GM12878 (cell line): ENCODE data around the gene ELAPOR2. TPM values are rescaled to one million over a fixed set of nuclear protein-coding genes. Genes with fewer than 3 reads are reported as not detected.

Experiments
- ATAC-seq: fragments of 200-7000 bp; cut with Tn5 transposase; 3 replicates; pipeline ENCODE4 v1.9.1; 2020; ENCODE audit warnings: mild to moderate bottlenecking, moderate library complexity
- BruUV-seq: library from RNA; stranded (reverse); fragments of 400-500 nt; replicated peaks from 2 replicates; lab custom pipeline; 2021; lab: Mats Ljungman, UMichigan
- CTCF ChIA-PET: fragments of 300-600 bp; sonication (Branson Sonifier 250); formaldehyde crosslinking; extraction: SDS; loops from one replicate; lab custom pipeline; 2021; ENCODE audit warnings: inconsistent platforms; lab: Yijun Ruan, JAX
- POLR2A ChIA-PET: fragments of 350-600 bp; formaldehyde crosslinking; extraction: SDS; loops from one replicate; lab custom pipeline; 2021; ENCODE audit warnings: inconsistent platforms; lab: Charles Lee
- RAD21 ChIA-PET: fragments of 300-600 bp; sonication (Branson Sonifier 250); formaldehyde crosslinking; loops from one replicate; lab custom pipeline; 2023; ENCODE audit warnings: antibody characterized with exemption; ENCODE audit not compliant: unreplicated experiment; lab: Charles Lee
- SMC1A ChIA-PET: fragments of 300-600 bp; sonication (Branson Sonifier 250); formaldehyde crosslinking; loops from one replicate; lab custom pipeline; 2023; ENCODE audit not compliant: unreplicated experiment, uncharacterized antibody; lab: Charles Lee
- DNase-seq: peaks from one replicate; pipeline ENCODE4 v3.0.0-alpha.2; 2011; ENCODE audit warnings: low read depth, low spot score
- FAIRE-seq: peaks from 3 replicates; lab custom pipeline; 2011; peaks lifted over from hg19 to GRCh38; lab: Jason Lieb, UNC
- H2AFZ ChIP-seq: 2 replicates; pipeline ENCODE4 v1.6.0; 2011; ENCODE audit warnings: low read depth, low read length, control low read depth; ENCODE audit not compliant: control insufficient read depth
- H3K27ac ChIP-seq: 2 replicates; pipeline ENCODE4 v1.5.1; 2011; ENCODE audit warnings: control low read depth; ENCODE audit not compliant: control insufficient read depth, insufficient read depth
- H3K27me3 ChIP-seq, 2 experiments: replicated peaks in 1 of 2; 2 replicates each; pipeline versions ENCODE4 v1.6.0 to v1.6.1; 2011; ENCODE audit warnings: low read length in 1 of 2; ENCODE audit not compliant: control insufficient read depth in 2 of 2, insufficient read depth in 2 of 2
- H3K36me3 ChIP-seq, 2 experiments: 2 replicates each; pipeline ENCODE4 v1.5.1; 2011; ENCODE audit warnings: low read length in 1 of 2; ENCODE audit not compliant: control insufficient read depth in 2 of 2, insufficient read depth in 2 of 2
- H3K4me1 ChIP-seq: 2 replicates; pipeline ENCODE4 v1.6.1; 2011; ENCODE audit warnings: mild to moderate bottlenecking, low read length, moderate library complexity, mixed read lengths; ENCODE audit not compliant: control insufficient read depth, insufficient read depth
- H3K4me2 ChIP-seq: 2 replicates; pipeline ENCODE4 v1.6.0; 2011; ENCODE audit warnings: control low read depth; ENCODE audit not compliant: control insufficient read depth, insufficient read depth
- H3K4me3 ChIP-seq: fragments of 200-600 bp; sonication (generic); 2 replicates; pipeline ENCODE4 v1.5.1; 2016
- H3K79me2 ChIP-seq: 2 replicates; pipeline ENCODE4 v1.6.0; 2011; ENCODE audit warnings: low read length; ENCODE audit not compliant: control insufficient read depth, insufficient read depth
- H3K9ac ChIP-seq: 2 replicates; pipeline ENCODE4 v1.8.0; 2011; ENCODE audit warnings: low read length, control low read depth, mixed read lengths; ENCODE audit not compliant: control insufficient read depth, insufficient read depth
- H3K9me3 ChIP-seq: replicated peaks from 3 replicates; pipeline ENCODE4 v1.5.1; 2011; ENCODE audit warnings: mild to moderate bottlenecking, low read length; ENCODE audit not compliant: control insufficient read depth, insufficient read depth
- H4K20me1 ChIP-seq: 2 replicates; pipeline ENCODE4 v1.6.0; 2011; ENCODE audit not compliant: control insufficient read depth, insufficient read depth
- CREB1 ChIP-seq: IDR thresholded peaks from 2 replicates; pipeline ENCODE4 v1.6.1; 2012; ENCODE audit warnings: low read depth, mild to moderate bottlenecking, inconsistent platforms
- CREM ChIP-seq: IDR thresholded peaks from 2 replicates; pipeline ENCODE4 v1.6.1; 2014; ENCODE audit warnings: antibody characterized with exemption, low read depth
- EED ChIP-seq: sonication (generic); IDR thresholded peaks from 2 replicates; pipeline ENCODE4 v1.6.1; 2016; ENCODE audit warnings: antibody characterized with exemption, low read depth
- EGR1 ChIP-seq, 2 experiments: IDR thresholded peaks; 1 replicate in 1 of 2; 2 replicates in 1 of 2; pipeline ENCODE4 v1.6.1; 2011 to 2012; ENCODE audit warnings: low read depth in 2 of 2, low read length in 2 of 2, borderline replicate concordance in 1 of 2, mild to moderate bottlenecking in 1 of 2, moderate library complexity in 1 of 2
- KDM1A ChIP-seq: fragments of 200-600 bp; sonication (generic); IDR thresholded peaks from 2 replicates; pipeline ENCODE4 v1.6.1; 2016; ENCODE audit warnings: borderline replicate concordance
- NFXL1 ChIP-seq: fragments of 450-650 bp; IDR thresholded peaks from 2 replicates; pipeline ENCODE4 v1.6.1; 2017; ENCODE audit warnings: antibody characterized with exemption, mild to moderate bottlenecking, borderline replicate concordance
- PML ChIP-seq: IDR thresholded peaks from 2 replicates; pipeline ENCODE4 v1.6.1; 2012; ENCODE audit warnings: low read length, inconsistent platforms
- RAD51 ChIP-seq: fragments of 450-650 bp; IDR thresholded peaks from 2 replicates; pipeline ENCODE4 v1.6.1; 2016; ENCODE audit warnings: moderate library complexity, mild to moderate bottlenecking, inconsistent platforms
- SKIL ChIP-seq: fragments of 450-650 bp; IDR thresholded peaks from 2 replicates; pipeline ENCODE4 v1.6.1; 2017; ENCODE audit warnings: mild to moderate bottlenecking, low read depth, inconsistent platforms; ENCODE audit not compliant: poor library complexity, severe bottlenecking
- SUPT20H ChIP-seq: IDR thresholded peaks from 2 replicates; pipeline ENCODE4 v1.6.1; 2011; ENCODE audit warnings: low read depth, mild to moderate bottlenecking, low read length, moderate library complexity, borderline replicate concordance; ENCODE audit not compliant: control insufficient read depth
- ZNF207 ChIP-seq: fragments of 450-650 bp; IDR thresholded peaks from 2 replicates; pipeline ENCODE4 v1.6.1; 2014; ENCODE audit warnings: antibody characterized with exemption, mild to moderate bottlenecking, borderline replicate concordance
- WGBS: methylation state at CpG from one replicate; pipeline ENCODE4 v1.1.6; 2016; ENCODE audit warnings: low lambda C conversion rate; ENCODE audit not compliant: insufficient replicate concordance, insufficient coverage; ENCODE audit errors: missing lambda C conversion rate; 5-methylcytosine and 5-hydroxymethylcytosine counted together
- in situ Hi-C: fragments of 300-500 bp; cut with MboI; formaldehyde crosslinking; loops from 9 replicates; pipeline ENCODE4 v1.14.3; 2018; ENCODE audit warnings: mixed read lengths
- intact Hi-C: fragments of 100-400 bp; cut with micrococcal nuclease; formaldehyde crosslinking; loops from one replicate; pipeline ENCODE4 v1.14.2; 2022; ENCODE audit not compliant: unreplicated experiment
- polyA plus RNA-seq, 11 experiments: library from polyadenylated mRNA; depleted of rRNA in 4 of 11; unstranded in 6 of 11; stranded (reverse) in 5 of 11; fragments of >200 nt; fragmentation: Nextera tagmentation in 4 of 11; fragmentation: Illumina TruSeq in 1 of 11; extraction: Ambion mirVana in 4 of 11; extraction: Trizol in 1 of 11; gene quantifications; 1 replicate in 1 of 11; 2 replicates in 10 of 11; pipeline versions ENCODE4 v1.2.1 to v1.2.3, GENCODE V29; 2011 to 2016; ENCODE audit warnings: inconsistent platforms in 2 of 11, missing spikeins in 2 of 11, low read depth in 1 of 11
- total RNA-seq, 4 experiments: library from RNA; depleted of rRNA in 3 of 4; stranded (reverse); fragments of >200 nt in 3 of 4; fragmentation: Illumina TruSeq in 1 of 4; extraction: Trizol in 1 of 4; gene quantifications; 2 replicates each; pipeline versions ENCODE4 v1.2.1 to v1.2.3, GENCODE V29; 2013 to 2021

ELAPOR2 gene
- total and polyA plus RNA-seq, 10 of the 15 experiments (the other 5 are each of a cell fraction or from before 2014, with no cell fraction given), result 0.12 to 7.1 (median 3.8) TPM

- BruUV-seq, result no TSS peak
- no peak for ATAC-seq
Measured at GRCh38 chr7:87092568-87093091, 33.2 kb upstream of the ELAPOR2 start.

DNA sequence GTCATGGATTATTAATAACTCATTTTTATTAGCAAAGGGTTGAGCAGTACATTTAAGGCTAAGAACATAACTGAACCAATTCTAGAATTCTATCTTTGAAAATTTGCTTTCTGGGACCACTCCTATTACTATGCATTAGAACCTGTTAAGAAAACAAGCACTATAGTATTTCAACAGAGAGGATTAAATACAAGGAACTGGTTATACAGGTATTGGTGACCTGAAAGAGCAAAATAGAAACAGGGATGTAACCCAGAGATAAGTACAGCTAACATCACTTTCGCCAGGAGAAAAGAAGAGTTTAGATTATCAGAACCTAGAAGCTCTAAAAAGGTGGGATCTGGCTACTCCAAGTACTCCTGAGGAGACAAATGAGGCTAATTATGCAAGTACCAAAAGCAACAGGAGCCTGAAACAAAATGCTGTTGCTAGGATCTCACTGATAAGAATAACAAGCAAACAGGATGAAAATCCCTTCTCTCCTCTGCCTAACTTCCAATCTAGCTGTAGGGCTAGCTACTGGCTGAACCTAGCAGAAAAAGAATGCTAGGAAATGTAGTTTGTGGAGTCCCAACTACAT, 32.1 kb upstream of the ELAPOR2 start:
- ChIA-PET SMC1A (no interaction called here), CTCF (no interaction called here), POLR2A (no interaction called here), RAD21 (no interaction called here)
- Histone ChIP-seq H3K36me3 (no peaks in the 10 kb centered on the region), H4K20me1 (no peaks in the 10 kb centered on the region), H3K4me3 (0 out of 2 replicates have a peak overlapping the region, but pooled peaks have one; percentile 28), H3K9me3 (no peaks in the 10 kb centered on the region), H3K4me1 (no peaks in the 10 kb centered on the region), H3K27me3 (no peaks in the 10 kb centered on the region), H3K9ac (no peak overlapping the region), H3K27ac (no peak overlapping the region), H3K79me2 (no peaks in the 10 kb centered on the region), H2AFZ (no peak overlapping the region), H3K4me2 (no peak overlapping the region)
- no peak for ATAC-seq
- intact Hi-C loops (no loop called here), in situ Hi-C loops (no loop called here)
- FAIRE-seq, result no peak
- WGBS, result 0% methylated on average over 1 of the region's 1 CpG
- DNase-seq, result no peak
- BruUV-seq, result no TSS peak
- TF ChIP-seq EED (no peak), PML (no peak), NFXL1 (no peak), ZNF207 (no peak), SUPT20H (no peak), CREM (no peak), SKIL (no peak), KDM1A (no peak), EGR1 (IDR thresholded peaks at IDR 0.05; ENCODE audit: borderline replicate concordance in 1 of 2, low read depth in 2 of 2, low read length in 2 of 2) (no peak), CREB1 (no peak)

More at GRCh38 chr7:87092568-87093091, 33.2 kb upstream of the ELAPOR2 start:
- TF ChIP-seq RAD51, result no peak
- FAIRE-seq (no peak), DNase-seq (no peak)
- 96% methylated on average over 2 of the region's 2 CpGs for WGBS
- intact Hi-C loops (no loop called here), in situ Hi-C loops (no loop called here)
- Histone ChIP-seq H3K79me2 (no peaks in the 10 kb centered on the region), H3K27me3 (no peaks in the 10 kb centered on the region), H3K9me3 (no peaks in the 10 kb centered on the region), H3K4me3 (no peak overlapping the region), H3K4me1 (no peaks in the 10 kb centered on the region), H3K36me3 (no peaks in the 10 kb centered on the region), H2AFZ (no peak overlapping the region), H3K9ac (no peak overlapping the region), H3K27ac (no peak overlapping the region), H3K4me2 (no peak overlapping the region), H4K20me1 (no peaks in the 10 kb centered on the region)
- POLR2A ChIA-PET, result no interaction called here
- RAD21 ChIA-PET, result no interaction called here
- CTCF ChIA-PET, result no interaction called here
- SMC1A ChIA-PET, result no interaction called here
